Amygdala (tissue), 56 donors: ENCODE measurements around the gene ZNF823.
"Not testable (repeated sequence)": the region's sequence is repeated elsewhere in the genome, so short reads cannot be mapped to it uniquely, and the experiment has no call there.

Experiments
- DNase-seq, 56 donors: peaks; one replicate each; lab custom pipeline; 2025; lab: John Stamatoyannopoulos, UW

ZNF823 gene

DNA sequence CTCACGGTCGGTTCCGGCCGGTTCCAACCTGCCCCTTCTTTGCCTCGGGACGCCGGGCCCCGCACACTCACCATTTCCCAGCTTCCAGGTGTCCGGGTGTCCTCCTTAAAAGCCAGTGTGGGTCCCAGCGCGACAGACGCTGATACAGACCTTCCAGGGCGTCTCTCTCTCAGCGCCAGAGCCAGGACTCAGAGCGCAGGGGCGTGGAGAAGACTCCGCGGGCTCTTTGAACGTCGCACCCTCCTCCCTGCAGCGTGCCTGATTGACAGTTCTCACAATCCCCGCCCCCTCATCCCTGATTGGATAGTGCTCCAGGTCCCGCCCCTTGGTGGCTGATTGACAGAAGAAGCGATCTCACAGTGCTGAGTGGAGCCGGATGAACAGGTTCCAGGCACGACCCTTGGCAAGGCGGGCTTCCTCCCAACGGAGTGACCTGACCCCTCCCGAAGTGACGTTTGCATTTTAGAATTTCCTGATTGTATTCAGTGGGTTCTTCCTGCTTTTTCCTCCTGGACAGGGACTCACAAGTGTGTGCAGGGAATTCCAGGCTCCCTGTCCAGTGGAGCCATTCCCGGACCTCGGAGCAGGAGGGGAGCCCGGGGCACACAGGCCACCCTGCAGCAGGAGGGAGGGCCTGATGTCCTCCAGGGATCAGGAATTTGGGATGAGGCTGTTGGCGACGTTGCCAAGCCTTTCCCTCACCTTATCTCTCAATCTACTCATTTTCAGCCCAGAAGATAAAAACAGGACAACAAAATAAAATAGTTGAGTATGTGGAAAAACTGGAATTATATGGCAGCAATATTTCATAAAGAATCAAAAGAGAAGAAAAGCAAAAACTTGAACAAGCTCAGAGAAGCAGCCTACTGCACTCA lies at the start of gene ZNF823:
ZNF823 (minus strand) TSS at position 201 of the 875 bp plus-strand sequence; CDS start at position 74, 127 bp downstream.
- DNase-seq, result peak; percentile 50 to 100 (median 96)

DNA sequence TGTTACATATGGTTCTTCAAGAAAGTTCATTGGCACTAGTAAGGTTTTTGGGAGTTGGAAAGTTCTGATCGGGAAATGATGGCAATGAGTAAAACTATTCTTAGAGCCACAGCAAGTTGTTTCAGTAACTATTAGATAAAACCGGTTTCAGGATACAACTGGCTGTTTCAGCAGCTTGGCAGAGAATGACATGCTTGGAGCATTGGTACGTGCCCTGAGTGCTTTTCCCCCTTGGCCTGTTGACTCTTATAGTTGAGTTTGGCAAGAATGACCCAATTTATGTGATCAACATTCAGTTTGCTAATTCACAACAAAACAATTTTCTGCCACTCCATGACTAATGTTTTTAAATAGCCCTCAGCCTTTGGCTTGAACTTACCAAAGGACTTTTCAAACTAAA lies 48.8 kb upstream of the ZNF823 start:
- no peak for DNase-seq

DNA sequence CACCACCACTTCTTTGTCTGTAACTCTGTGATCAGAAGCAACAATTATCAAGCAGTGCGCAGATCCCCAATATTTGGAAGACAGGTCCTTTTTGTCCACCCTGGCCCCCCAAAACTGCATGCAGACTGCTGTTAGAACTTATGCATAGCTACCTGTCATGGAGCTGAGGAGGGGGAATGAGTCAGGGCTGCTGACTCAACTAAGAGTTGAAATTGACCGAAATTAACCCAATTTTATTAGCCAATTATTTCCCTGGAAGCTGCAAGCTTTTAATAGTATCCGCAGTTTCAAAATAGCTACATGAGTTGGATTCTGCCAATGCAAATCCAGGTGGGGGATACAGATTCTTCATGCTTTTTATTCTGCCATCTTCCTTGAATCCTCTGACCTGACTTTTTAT lies 45.6 kb upstream of the ZNF823 start:
- no peak for DNase-seq

DNA sequence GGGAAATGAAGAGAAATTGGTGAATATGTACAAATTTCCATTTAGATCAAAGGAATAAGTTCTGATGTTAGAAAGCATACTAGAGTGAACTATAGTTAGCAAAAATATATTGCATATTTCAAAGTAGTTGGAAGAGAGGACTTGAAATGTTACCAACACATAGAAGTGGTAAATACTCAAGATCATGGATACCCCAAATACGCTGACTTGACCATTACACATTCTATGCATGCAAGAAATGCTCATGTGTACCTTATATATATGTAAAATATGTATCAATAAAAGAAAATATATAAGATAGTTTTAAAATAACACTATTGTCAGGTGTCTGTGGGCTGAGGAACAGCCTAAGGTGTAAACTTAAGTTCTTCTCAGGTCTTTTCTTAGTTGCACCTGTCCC lies 45.0 kb upstream of the ZNF823 start:
- no peak for DNase-seq

DNA sequence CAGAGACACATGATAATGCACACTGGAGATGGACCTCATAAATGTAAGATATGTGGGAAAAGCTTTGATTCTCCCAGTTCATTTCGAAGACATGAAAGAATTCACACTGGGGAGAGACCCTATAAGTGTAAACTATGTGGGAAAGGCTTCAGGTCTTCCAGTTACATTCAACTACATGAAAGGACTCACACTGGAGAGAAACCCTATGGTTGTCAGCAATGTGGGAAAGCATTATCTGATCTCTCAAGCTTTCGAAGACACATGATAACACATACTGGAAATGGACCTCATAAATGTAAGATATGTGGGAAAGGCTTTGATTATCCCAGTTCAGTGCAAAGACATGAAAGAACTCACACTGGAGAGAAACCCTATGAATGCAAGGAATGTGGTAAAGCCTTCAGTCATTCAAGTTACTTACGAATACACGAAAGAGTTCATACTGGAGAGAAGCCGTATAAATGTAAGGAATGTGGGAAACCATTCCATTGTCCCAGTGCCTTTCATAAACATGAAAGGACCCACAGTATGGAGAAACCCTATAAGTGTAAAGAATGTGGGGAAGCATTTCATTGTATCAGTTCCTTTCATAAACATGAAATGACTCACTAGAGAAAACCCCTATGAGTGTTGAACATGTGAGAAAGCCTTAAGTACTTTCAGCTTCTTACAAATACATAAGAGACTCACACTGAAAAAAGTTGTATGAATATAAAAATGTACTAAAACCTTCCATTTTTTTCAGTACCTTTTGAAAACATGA lies 42.7 kb upstream of the ZNF823 start:
- no peak for DNase-seq

DNA sequence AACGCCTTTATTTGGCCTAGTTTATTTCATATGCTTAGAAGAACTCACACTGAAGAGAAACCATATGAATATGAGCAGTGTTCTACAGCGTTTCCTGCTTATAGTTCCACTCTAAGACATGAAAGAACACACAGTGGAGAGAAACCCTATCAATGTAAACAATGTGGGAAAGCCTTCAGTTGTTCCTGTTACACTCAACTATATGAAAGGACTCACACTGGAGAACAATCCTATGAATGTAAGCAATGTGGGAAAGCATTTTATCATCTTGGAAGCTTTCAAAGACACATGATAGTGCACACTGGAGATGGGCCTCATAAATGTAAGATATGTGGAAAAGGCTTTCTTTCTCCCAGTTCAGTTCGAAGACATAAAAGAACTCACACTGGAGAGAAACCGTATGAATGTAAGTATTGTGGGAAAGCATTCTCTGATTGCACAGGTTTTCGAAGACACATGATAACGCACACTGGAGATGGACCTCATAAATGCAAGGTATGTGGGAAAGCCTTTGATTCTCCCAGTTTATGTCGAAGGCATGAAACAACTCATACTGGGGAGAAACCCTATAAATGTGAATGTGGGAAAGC lies 41.8 kb upstream of the ZNF823 start:
- no peak for DNase-seq

DNA sequence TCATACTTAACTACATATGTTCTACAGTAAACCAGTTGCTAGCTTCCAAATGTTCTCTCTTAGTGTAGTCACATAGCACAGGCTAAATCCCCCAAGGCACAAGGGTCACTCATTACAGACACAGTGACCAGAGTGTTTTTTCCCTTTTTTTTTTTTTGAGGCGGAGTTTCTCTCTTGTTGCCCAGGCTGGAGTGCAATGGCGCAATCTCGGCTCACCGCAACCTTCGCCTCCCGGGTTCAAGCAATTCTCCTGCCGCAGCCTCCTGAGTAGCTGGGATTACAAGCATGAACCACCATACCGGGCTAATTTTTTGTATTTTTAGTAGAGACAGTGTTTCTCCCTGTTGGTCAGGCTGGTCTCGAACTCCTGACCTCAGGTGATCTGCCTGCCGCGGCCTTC lies 37.9 kb upstream of the ZNF823 start:
- DNase-seq, result not testable (repeated sequence)

DNA sequence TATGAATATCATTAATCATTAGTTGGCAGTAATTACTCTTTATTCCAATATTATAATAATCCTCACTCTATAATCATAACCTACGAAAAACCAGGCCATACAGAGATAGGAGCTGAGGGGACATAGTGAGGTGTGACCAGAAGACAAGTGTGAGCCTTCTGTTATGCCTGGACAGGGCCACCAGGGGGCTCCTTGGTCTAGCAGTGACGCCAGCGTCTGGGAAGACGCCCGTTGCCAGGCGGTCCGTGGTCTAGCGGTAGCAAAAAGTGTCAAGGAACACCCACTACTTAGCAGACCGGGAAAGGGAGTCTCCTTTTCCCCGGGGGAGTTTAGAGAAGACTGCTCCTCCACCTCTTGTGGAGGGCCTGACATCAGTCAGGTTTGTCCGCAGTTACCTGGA lies 32.8 kb upstream of the ZNF823 start:
- peak in 1 of 56 donors; percentile 0 for DNase-seq

DNA sequence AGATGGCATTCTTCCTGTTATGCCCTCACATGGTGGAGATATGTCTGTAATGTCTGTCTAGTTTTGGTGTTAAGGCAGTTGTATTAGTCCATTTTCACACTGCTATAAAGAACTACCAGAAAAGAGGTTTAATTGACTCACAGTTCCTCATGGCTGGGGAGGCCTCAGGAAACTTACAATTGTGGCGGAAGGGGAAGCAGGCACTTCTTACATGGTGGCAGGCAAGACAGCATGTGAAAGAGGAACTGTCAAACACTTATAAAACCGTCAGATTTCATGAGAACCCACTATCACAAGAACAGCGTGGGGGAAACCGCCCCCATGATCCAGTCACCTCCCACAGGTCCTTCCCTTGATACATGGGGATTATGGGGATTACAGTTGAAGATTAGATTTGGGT lies 31.2 kb upstream of the ZNF823 start:
- DNase-seq, result no peak

DNA sequence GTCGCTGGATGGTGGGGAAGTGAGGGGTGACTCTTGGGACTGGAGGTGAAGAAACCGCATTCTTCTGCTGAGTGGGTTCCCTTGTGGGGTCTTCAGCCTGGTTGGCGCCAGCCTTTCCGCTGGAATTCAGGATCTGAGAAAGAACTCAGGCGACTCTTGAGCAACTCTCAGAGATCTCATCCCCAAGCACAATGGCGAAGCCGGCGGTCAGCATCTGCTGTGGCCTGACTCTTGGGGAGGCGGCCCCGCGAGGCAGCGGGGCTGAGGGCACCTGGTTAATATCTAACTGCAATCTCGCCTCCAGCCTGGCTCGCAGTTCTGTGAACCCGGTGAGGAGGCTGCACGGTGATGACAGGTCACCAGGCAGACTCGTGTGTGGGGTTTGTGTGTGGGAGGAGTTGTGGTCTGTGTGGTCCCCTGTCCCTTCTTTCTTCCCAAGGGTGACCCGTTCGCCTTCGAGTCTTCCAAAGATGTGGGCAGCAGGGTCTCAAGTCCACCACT lies 28.9 kb upstream of the ZNF823 start:
- peak in 18 of 56 donors; percentile 5 to 30 (median 12) for DNase-seq

DNA sequence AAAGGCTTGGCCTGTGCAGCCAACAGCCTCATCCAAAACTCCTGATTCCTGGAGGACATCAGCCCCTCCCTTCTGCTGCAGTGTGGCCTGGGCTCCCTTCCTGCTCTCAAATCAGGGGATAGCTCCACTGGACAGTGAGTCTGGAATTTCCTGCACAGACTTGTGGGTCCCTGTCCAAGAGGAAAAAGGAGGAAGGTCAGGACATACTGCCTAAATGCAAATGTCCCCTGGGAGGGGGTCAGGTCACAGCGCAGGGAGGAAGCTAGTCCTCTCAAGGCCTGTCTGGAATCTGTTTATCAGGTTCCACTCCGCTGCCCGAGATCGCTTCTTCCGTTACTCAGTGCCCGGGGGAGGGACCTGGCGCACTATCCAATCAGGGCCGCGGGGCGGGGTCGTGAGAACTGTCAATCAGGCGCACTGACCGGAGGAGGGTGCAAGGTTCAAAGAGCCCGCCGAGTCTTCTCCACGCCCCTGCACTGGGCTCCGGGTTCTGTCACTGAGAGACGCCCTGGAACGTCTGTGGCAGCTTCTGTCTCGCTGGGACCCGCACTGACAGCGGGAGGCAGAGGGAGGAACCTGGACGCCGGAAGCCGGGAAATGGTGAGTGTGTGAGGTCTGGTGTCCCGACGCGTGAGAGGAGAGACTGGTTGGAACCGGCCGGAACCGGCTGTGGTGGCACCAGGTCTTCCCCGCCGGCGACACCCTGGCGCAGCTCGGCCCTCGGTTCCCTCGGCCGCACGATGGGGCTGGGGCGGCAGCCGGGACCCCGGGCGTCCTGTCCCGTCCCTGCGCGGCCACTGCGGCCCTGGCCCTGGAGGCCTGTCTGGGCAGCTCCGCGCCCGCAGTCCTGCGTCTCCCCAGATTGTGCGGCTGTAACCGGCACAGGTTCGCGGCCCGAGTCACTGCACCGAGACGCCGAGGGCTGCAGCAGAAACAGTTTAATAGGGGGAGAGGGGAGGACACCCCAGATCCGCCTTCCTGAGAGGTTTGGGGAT lies 28.1 kb upstream of the ZNF823 start, which contains the start of gene ZNF441:
ZNF441 (plus strand) TSS at position 404 of the 995 bp plus-strand sequence; CDS start at position 598, 194 bp downstream.
- peak; percentile 79 to 99 (median 94) for DNase-seq

DNA sequence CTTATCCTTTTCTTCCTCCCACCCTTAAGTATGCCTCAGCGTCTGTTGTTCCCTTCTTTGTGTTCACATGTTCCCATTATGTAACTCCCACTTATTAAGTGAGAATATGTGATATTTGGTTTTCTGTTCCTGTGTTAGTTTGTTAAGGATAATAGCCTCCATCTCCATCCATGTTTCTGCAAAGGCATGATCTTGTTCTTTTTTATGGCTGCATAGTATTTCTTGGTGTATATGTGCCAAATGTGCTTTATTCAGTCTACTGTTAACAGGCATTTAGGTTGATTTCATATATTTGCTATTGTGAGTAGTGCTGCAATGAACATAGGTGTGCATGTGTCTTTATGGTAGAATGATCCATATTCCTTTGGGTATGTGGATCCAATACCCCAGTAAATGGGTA lies 24.9 kb upstream of the ZNF823 start:
- no peak for DNase-seq

DNA sequence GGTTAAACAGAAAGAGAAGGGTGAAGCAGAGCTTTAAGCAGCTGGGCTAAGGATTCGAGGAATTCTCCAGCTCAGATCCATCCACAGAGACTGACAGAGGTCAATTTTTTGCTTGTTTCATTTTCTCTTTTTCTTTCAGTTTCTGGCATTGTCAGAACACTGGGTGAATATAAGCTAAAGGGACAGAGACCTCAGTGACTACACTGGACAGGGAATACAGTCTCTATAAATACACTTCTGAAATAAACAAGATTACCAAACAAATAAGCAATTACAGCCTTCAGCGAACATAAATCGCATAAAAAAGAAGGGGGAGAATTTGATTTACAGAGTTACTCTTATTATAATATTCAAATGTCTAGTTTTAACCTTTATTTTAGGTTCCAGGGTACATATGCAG lies 24.4 kb upstream of the ZNF823 start:
- DNase-seq, result no peak

DNA sequence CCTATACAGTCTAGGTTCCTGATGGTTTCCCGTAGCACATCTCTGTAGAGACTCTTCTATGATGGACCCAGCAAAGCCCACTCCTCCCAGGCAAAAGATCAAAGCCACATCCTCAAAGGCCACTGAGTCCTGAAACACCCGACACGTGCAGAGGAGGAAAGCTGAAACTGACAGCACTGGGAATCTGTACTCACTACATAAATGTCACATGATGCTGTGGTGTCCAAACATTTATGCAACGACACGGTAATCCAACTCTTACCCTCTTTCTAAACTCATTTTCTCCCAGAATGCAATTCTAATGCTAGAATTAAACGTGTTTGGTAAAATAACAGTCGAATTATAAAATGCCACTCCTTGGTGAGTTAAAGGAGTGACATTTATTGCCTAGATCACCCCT lies 21.1 kb upstream of the ZNF823 start:
- no peak for DNase-seq

DNA sequence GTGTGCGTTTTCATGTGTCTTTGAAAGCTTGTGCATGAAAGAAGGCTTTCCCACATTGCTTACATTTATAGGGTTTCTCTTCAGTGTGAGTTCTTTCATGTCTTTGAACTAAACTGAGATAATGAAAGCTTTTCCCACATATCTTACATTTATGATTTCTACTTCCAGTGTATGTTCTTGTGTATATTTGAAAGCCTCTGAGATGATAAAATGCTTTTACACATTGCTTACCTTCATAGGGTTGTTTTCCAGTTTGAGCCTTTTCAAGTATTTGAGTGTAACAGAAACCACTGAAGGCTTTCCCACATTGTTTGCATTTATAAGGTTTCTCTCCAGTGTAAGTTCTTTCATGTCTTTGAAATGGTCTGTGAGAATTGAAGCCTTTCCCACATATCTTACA lies 18.2 kb upstream of the ZNF823 start:
- no peak for DNase-seq

DNA sequence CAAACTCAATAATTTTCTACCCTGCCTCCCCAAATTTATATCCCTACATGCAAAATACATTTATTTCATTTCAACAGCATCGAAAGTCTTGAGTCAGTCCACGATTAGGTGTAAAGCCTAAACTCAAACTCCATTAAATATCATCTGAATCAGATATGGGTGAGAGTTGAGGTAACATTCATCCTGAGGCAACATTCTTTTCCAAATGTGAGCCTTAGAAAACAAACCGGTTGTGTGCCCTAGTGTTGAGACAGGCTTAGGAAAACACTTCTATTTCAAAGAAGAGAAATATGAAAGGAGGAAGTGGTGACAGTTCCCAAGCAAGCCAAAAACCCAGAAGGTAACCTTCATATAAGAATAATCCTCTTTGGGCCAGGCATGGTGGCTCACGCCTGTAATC lies 15.9 kb upstream of the ZNF823 start:
- no peak for DNase-seq

DNA sequence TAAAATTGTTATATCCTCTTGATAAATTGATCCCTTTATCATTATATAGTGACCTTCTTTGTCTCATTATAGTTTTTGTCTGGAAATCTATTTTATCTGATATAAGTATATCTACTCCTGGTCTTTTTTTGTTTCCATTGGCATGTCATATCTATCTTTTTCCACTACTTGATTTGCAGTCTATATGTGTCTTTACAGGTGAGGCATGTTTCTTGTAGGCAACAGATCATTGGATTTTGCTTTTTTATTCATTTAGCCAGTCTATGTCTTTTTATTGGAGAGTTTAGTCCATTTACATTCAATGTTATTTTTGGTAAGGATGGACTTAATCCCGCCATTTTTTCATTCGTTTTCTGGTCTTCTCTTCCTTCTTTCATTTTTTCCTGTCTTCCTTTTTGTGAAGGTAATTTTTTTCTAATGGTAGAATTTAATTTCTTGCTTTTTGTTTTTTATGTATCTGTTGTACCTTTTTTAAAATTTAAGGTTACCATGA lies 13.5 kb upstream of the ZNF823 start:
- DNase-seq, result no peak

DNA sequence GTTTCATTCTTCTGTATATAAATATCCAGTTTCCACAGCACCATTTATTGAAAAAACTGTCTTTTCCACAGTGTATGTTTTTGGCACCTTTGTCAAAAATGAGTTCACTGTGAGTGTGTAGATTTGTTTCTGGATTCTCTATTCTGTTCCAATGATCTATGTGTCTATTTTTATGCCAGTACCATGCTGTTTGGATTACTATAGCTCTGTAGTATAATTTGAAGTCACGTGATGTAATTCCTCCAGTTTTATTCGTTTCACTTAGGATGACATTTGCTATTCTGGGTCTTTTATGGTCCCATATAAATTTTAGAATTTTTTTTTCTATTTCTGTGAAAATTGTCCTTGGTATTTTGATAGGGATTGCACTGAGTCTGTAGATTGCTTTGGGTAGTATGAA lies 11.0 kb upstream of the ZNF823 start:
- DNase-seq, result no peak

DNA sequence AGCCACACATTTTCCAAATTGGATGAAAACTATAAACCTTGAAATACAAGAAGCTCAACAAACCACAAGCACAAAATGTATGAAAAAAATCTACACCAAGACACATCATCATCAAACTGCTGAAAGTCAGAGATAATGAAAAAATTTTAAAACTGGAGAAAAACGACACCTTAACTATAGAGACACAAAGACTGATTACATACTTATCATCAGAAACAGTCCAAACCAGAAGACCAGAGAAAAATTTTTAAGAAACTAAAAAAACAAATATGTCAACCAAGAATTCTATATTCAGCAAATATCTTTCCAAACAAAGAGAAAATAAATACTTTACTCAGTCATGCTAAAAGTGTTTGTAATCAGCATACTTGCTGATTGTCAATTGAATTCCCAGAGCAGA lies 8.5 kb upstream of the ZNF823 start:
- DNase-seq, result no peak

DNA sequence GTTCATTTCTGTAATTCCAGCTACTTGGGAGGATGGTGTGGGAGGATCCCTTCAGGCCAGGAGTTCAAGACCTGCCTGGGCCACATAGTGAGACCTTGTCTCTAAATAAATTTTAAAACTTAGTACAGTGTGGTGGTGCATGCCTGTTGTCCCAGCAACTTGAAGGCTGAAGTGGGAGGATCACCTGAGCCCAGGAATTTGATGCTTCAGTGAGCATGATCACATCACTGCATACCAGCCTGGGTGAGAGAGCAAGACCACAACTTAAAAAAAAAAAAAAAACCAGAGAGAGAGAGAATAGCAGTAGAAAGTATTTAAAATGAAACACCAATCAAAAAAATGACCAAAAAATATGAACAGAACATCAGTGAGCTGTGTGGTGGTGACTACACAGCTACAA lies 7.1 kb upstream of the ZNF823 start:
- DNase-seq, result no peak
